AG09309 (cell line): ENCODE results near the gene EEF1A1.
"Not testable (repeated sequence)": the region's sequence is repeated elsewhere in the genome, so short reads cannot be mapped to it uniquely, and the experiment has no call there.

ENCODE experiments used
- DNase-seq: peaks from one replicate; pipeline ENCODE4 v3.0.0-alpha.2; 2010; ENCODE audit warnings: low read depth
- H3K4me3 ChIP-seq: 2 replicates; pipeline ENCODE4 v1.5.1; 2011; ENCODE audit warnings: mild to moderate bottlenecking, low read depth, low read length, moderate library complexity; ENCODE audit not compliant: control insufficient read depth
- CTCF ChIP-seq: IDR thresholded peaks from 2 replicates; pipeline ENCODE4 v1.5.1; 2011; ENCODE audit warnings: mild to moderate bottlenecking, low read depth, low read length, inconsistent platforms; ENCODE audit not compliant: insufficient read depth, control insufficient read depth; ENCODE audit errors: missing control alignments

The EEF1A1 gene

GRCh38 chr6:73508776-73509175, 12.1 kb downstream of the EEF1A1 start:
- no peak for DNase-seq
- TF ChIP-seq CTCF, result no peak
- no peak overlapping the region for H3K4me3 ChIP-seq

- no peak overlapping the region for H3K4me3 ChIP-seq
- no peak for DNase-seq
- no peak for TF ChIP-seq CTCF
Observed at GRCh38 chr6:73506246-73506645, 14.6 kb downstream of the EEF1A1 start.

- DNase-seq, H3K4me3 ChIP-seq: not testable (repeated sequence)
Observed at GRCh38 chr6:73505705-73506104, 15.1 kb downstream of the EEF1A1 start.

- TF ChIP-seq CTCF, result no peak
Observed at GRCh38 chr6:73505142-73505541, 15.7 kb downstream of the EEF1A1 start.

GRCh38 chr6:73504160-73504559, 16.7 kb downstream of the EEF1A1 start:
- no peak for TF ChIP-seq CTCF
- DNase-seq, result no peak
- H3K4me3 ChIP-seq, result no peak overlapping the region

More at GRCh38 chr6:73505142-73505541, 15.7 kb downstream of the EEF1A1 start:
- H3K4me3 ChIP-seq, result no peak overlapping the region
- no peak for DNase-seq

- no peak overlapping the region for H3K4me3 ChIP-seq
- no peak for DNase-seq
- no peak for TF ChIP-seq CTCF
Observed at GRCh38 chr6:73503027-73503772, 17.6 kb downstream of the EEF1A1 start.

- H3K4me3 ChIP-seq, result no peak overlapping the region
- no peak for TF ChIP-seq CTCF
- DNase-seq, result no peak
Observed at GRCh38 chr6:73497915-73498314, 22.9 kb downstream of the EEF1A1 start.
